ENCODE measurements around the gene UGT1A4.

DNA sequence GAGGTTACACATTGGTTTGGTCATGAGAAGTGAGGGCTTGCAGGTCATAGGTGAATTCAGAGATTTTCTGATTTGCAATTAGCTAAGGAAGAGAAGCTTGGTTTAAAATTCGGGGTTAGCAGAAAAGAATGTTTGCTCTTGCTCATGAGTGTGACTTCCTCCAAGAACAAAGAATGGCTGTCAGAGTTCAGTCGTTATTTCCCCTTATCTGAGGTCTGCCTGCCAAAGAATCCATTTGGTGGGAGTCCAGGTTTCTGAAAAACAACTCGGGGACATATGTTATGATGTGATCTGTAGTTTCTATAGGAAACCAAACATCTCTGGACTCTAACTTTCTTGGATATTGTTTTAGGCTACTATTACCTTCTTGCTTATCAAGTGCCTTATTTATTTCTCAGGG is 29.0 kb upstream of the UGT1A4 start:
- TF ChIP-seq POLR2A (IDR thresholded peaks at IDR 0.05), result no peak
- TF ChIP-seq, protein P1, sequence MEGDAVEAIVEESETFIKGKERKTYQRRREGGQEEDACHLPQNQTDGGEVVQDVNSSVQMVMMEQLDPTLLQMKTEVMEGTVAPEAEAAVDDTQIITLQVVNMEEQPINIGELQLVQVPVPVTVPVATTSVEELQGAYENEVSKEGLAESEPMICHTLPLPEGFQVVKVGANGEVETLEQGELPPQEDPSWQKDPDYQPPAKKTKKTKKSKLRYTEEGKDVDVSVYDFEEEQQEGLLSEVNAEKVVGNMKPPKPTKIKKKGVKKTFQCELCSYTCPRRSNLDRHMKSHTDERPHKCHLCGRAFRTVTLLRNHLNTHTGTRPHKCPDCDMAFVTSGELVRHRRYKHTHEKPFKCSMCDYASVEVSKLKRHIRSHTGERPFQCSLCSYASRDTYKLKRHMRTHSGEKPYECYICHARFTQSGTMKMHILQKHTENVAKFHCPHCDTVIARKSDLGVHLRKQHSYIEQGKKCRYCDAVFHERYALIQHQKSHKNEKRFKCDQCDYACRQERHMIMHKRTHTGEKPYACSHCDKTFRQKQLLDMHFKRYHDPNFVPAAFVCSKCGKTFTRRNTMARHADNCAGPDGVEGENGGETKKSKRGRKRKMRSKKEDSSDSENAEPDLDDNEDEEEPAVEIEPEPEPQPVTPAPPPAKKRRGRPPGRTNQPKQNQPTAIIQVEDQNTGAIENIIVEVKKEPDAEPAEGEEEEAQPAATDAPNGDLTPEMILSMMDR (IDR thresholded peaks at IDR 0.05), result no peak

Measured in Peyer's patch (tissue), 4 donors.